ENCODE measurements around the gene TMBIM4.

DNA sequence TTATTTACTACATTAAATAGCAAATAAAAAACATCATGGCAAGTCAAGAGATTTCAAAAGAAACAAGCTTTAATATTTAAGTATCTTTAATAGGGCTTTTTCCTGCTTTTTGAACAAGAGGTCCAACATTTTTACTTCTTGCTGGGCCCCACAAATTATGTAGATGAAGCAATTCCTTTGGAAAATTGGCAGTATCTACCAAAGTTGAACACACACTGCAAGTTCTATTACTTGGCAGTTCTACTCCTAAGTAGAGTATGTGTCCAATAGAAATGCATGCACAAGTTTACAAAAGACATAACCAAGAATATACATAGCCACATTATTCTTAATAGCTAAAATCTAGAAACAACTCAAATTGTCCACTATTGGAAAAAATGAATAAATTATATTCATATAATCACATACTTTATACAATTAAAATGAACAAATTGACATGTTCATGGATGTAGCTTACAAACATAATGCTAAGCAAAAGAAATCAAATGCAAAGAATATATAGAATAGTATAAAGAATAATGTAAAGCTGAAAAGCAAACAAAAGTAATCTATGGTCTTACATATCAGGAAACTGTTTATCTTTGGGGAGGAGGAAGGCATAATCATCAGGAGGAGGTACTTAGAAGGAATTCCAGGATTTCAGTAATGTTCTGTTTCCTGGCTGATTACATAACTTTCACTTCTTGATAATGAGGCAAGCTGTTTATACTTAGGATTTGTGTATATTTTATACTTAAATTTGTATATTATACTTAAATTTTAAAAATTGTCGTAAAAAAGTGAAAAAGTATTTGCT is 6.5 kb upstream of the TMBIM4 start:
- TF ChIP-seq, protein P1, sequence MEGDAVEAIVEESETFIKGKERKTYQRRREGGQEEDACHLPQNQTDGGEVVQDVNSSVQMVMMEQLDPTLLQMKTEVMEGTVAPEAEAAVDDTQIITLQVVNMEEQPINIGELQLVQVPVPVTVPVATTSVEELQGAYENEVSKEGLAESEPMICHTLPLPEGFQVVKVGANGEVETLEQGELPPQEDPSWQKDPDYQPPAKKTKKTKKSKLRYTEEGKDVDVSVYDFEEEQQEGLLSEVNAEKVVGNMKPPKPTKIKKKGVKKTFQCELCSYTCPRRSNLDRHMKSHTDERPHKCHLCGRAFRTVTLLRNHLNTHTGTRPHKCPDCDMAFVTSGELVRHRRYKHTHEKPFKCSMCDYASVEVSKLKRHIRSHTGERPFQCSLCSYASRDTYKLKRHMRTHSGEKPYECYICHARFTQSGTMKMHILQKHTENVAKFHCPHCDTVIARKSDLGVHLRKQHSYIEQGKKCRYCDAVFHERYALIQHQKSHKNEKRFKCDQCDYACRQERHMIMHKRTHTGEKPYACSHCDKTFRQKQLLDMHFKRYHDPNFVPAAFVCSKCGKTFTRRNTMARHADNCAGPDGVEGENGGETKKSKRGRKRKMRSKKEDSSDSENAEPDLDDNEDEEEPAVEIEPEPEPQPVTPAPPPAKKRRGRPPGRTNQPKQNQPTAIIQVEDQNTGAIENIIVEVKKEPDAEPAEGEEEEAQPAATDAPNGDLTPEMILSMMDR (IDR thresholded peaks at IDR 0.05) = no peak
- TF ChIP-seq POLR2A (IDR thresholded peaks at IDR 0.05) (no peak), POLR2AphosphoS5 (IDR thresholded peaks at IDR 0.05) (no peak)

Data from prostate gland (tissue), 2 donors.